ENCODE measurements around the gene EIF4G1. TPM values are rescaled to one million over a fixed set of nuclear protein-coding genes. Genes with fewer than 3 reads are reported as not detected.

EIF4G1 gene
- total RNA-seq, 4 donors from 2014 or later, result 135 to 453 (median 217) TPM

GRCh38 chr3:184354121-184354728, 39.8 kb downstream of the EIF4G1 start:
- Histone ChIP-seq H3K9me3 (no peaks in the 10 kb centered on the region), H3K27ac (no peak overlapping the region), H3K36me3 (peaks cover 0 to 7% (median 0%) of the 10 kb centered on the region in 4 donors), H3K4me3 (no peak overlapping the region), H3K27me3 (no peaks in the 10 kb centered on the region), H3K4me1 (peaks cover 6 to 33% (median 18%) of the 10 kb centered on the region in 4 donors)
- peak; percentile 66 for DNase-seq
- in situ Hi-C loops (cut with MboI; ENCODE audit: low pct_ligation_motif_present in 1 of 4, low pct_unique_long_range_greater_than_20kb in 1 of 4, low sequenced_read_pairs in 3 of 4) (loop anchor here in 1 of 4 donors (25.0 kb wide), 1 partner anchor 433 kb away; no protein-coding TSS in a partner anchor), intact Hi-C loops (cut with DNase I; ENCODE audit: low total_unique reads) (loop anchor here (10.0 kb wide), 1 partner anchor 49 kb away; no protein-coding TSS in a partner anchor)
- 52% methylated on average over 18 of the region's 18 CpGs; no CpG with 5 or more reads in 1 of the 2 donors for WGBS, 2 donors (ENCODE audit: low coverage in 1 of 2)
- TF ChIP-seq CTCF (IDR thresholded peaks at IDR 0.05) (peak; percentile 65 to 78 (median 75)), POLR2AphosphoS5 (IDR thresholded peaks at IDR 0.05) (no peak)

- intact Hi-C loops (cut with DNase I; ENCODE audit: low total_unique reads) (loop anchor here (10.0 kb wide), 1 partner anchor 50 kb away; no protein-coding TSS in a partner anchor), in situ Hi-C loops (cut with MboI; ENCODE audit: low pct_ligation_motif_present in 1 of 4, low pct_unique_long_range_greater_than_20kb in 1 of 4, low sequenced_read_pairs in 3 of 4) (loop anchor here in 1 of 4 donors (25.0 kb wide), 1 partner anchor 433 kb away; no protein-coding TSS in a partner anchor)
- Histone ChIP-seq H3K27me3 (no peaks in the 10 kb centered on the region), H3K9me3 (no peaks in the 10 kb centered on the region), H3K4me1 (peaks cover 6 to 37% (median 18%) of the 10 kb centered on the region in 4 donors), H3K36me3 (peaks cover 0 to 7% (median 0%) of the 10 kb centered on the region in 4 donors), H3K27ac (no peak overlapping the region), H3K4me3 (no peak overlapping the region)
- TF ChIP-seq POLR2AphosphoS5 (IDR thresholded peaks at IDR 0.05) (no peak), CTCF (IDR thresholded peaks at IDR 0.05) (no peak), EP300 (IDR thresholded peaks at IDR 0.05; ENCODE audit: low read depth) (no peak), POLR2A (IDR thresholded peaks at IDR 0.05) (no peak)
- 20 to 81% methylated on average over 1 to 8 of the region's 8 CpGs for WGBS, 2 donors (ENCODE audit: low coverage in 1 of 2)
- no peak for DNase-seq
Measured at GRCh38 chr3:184354754-184355153, 40.3 kb downstream of the EIF4G1 start.

GRCh38 chr3:184355261-184356040, 41.0 kb downstream of the EIF4G1 start:
- H3K36me3 ChIP-seq, result peaks cover 0 to 7% (median 0%) of the 10 kb centered on the region in 4 donors
- H3K27ac ChIP-seq, result no peak overlapping the region
- peaks cover 7 to 44% (median 22%) of the 10 kb centered on the region in 4 donors for H3K4me1 ChIP-seq
- in situ Hi-C loops (cut with MboI; ENCODE audit: low pct_ligation_motif_present in 1 of 4, low pct_unique_long_range_greater_than_20kb in 1 of 4, low sequenced_read_pairs in 3 of 4), result loop anchor here in 1 of 4 donors (25.0 kb wide), 1 partner anchor 432 kb away; no protein-coding TSS in a partner anchor
- TF ChIP-seq EP300 (IDR thresholded peaks at IDR 0.05; ENCODE audit: low read depth) (no peak), POLR2A (IDR thresholded peaks at IDR 0.05) (no peak), POLR2AphosphoS5 (IDR thresholded peaks at IDR 0.05) (no peak), CTCF (IDR thresholded peaks at IDR 0.05) (no peak)
- no peaks in the 10 kb centered on the region for H3K27me3 ChIP-seq
- no peaks in the 10 kb centered on the region for H3K9me3 ChIP-seq
- intact Hi-C loops (cut with DNase I; ENCODE audit: low total_unique reads), result loop anchor here (10.0 kb wide), 1 partner anchor 51 kb away; no protein-coding TSS in a partner anchor
- 84 to 88% methylated on average over 4 to 18 of the region's 18 CpGs for WGBS, 2 donors (ENCODE audit: low coverage in 1 of 2)
- H3K4me3 ChIP-seq, result no peak overlapping the region
- no peak for DNase-seq
